ENCODE results near the gene BUD23.

- no peak for TF ChIP-seq POLR2A (IDR thresholded peaks at IDR 0.05; ENCODE audit: low read depth)
- TF ChIP-seq EP300 (IDR thresholded peaks at IDR 0.05): no peak
- TF ChIP-seq, protein P1, sequence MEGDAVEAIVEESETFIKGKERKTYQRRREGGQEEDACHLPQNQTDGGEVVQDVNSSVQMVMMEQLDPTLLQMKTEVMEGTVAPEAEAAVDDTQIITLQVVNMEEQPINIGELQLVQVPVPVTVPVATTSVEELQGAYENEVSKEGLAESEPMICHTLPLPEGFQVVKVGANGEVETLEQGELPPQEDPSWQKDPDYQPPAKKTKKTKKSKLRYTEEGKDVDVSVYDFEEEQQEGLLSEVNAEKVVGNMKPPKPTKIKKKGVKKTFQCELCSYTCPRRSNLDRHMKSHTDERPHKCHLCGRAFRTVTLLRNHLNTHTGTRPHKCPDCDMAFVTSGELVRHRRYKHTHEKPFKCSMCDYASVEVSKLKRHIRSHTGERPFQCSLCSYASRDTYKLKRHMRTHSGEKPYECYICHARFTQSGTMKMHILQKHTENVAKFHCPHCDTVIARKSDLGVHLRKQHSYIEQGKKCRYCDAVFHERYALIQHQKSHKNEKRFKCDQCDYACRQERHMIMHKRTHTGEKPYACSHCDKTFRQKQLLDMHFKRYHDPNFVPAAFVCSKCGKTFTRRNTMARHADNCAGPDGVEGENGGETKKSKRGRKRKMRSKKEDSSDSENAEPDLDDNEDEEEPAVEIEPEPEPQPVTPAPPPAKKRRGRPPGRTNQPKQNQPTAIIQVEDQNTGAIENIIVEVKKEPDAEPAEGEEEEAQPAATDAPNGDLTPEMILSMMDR (IDR thresholded peaks at IDR 0.05): no peak
Measured at GRCh38 chr7:73723813-73724212, 40.4 kb downstream of the BUD23 start.

Measured in esophagus muscularis mucosa (tissue), 4 donors.